Common myeloid progenitor, CD34-positive (primary cell): ENCODE measurements around the gene ZNF438.
A peak's percentile ranks its signal among the peaks of the same experiment; 100 is the strongest.
"Not testable (repeated sequence)": the region's sequence is repeated elsewhere in the genome, so short reads cannot be mapped to it uniquely, and the experiment has no call there.

Source experiments
- CTCF ChIA-PET: fragments of 350-600 bp; sonication (Branson Sonifier 250); formaldehyde crosslinking; loops from one replicate; lab custom pipeline; 2021; ENCODE audit warnings: antibody characterized with exemption; lab: Charles Lee
- POLR2A ChIA-PET: fragments of 350-600 bp; sonication (Branson Sonifier 250); formaldehyde crosslinking; loops from one replicate; lab custom pipeline; 2021; ENCODE audit warnings: antibody characterized with exemption; lab: Charles Lee
- DNase-seq, 3 donors: peaks; one replicate each; pipeline versions ENCODE4 v3.0.0 to v3.0.0-alpha.2; 2013
- H3K27ac ChIP-seq, 2 experiments: 1 replicate in 1 of 2; 2 replicates in 1 of 2; pipeline ENCODE4 v1.7.0; 2013; ENCODE audit warnings: inconsistent platforms in 2 of 2, low read length in 2 of 2, mild to moderate bottlenecking in 2 of 2, low read depth in 1 of 2, moderate library complexity in 1 of 2; ENCODE audit not compliant: severe bottlenecking in 2 of 2, insufficient read depth in 1 of 2, poor library complexity in 1 of 2
- H3K27me3 ChIP-seq, 5 experiments: replicated peaks in 2 of 5; 1 replicate in 3 of 5; 2 replicates in 2 of 5; pipeline versions ENCODE4 v1.6.1 to v1.7.0; 2013; ENCODE audit warnings: low read length in 4 of 5, mild to moderate bottlenecking in 2 of 5, moderate library complexity in 2 of 5, inconsistent platforms in 1 of 5; ENCODE audit not compliant: insufficient read depth in 5 of 5, control insufficient read depth in 4 of 5
- H3K36me3 ChIP-seq, 4 experiments: 1 replicate in 2 of 4; 2 replicates in 2 of 4; pipeline versions ENCODE4 v1.6.1 to v1.7.0; 2013; ENCODE audit warnings: low read length in 3 of 4, control low read depth in 1 of 4, mild to moderate bottlenecking in 1 of 4; ENCODE audit not compliant: control insufficient read depth in 4 of 4, insufficient read depth in 4 of 4
- H3K4me1 ChIP-seq, 4 experiments: 1 replicate in 3 of 4; 2 replicates in 1 of 4; pipeline versions ENCODE4 v1.6.1 to v1.7.1; 2013; ENCODE audit warnings: low read length in 3 of 4, mild to moderate bottlenecking in 3 of 4, control low read depth in 1 of 4, inconsistent platforms in 1 of 4, moderate library complexity in 1 of 4; ENCODE audit not compliant: control insufficient read depth in 4 of 4, insufficient read depth in 4 of 4; ENCODE audit errors: control extremely low read depth in 1 of 4
- H3K4me3 ChIP-seq, 7 experiments: 1 replicate in 4 of 7; 2 replicates in 3 of 7; pipeline versions ENCODE4 v1.5.1 to v1.7.0; 2013; ENCODE audit warnings: mild to moderate bottlenecking in 7 of 7, low read length in 6 of 7, moderate library complexity in 6 of 7, inconsistent platforms in 2 of 7, low read depth in 2 of 7, control low read depth in 1 of 7; ENCODE audit not compliant: insufficient read depth in 4 of 7, control insufficient read depth in 1 of 7; ENCODE audit errors: extremely low read depth in 1 of 7
- H3K9me3 ChIP-seq, 5 experiments: 1 replicate in 4 of 5; 2 replicates in 1 of 5; pipeline versions ENCODE4 v1.6.1 to v1.7.1; 2013; ENCODE audit warnings: low read length in 4 of 5, mild to moderate bottlenecking in 2 of 5, inconsistent platforms in 1 of 5, low read depth in 1 of 5, moderate library complexity in 1 of 5; ENCODE audit not compliant: control insufficient read depth in 4 of 5, insufficient read depth in 2 of 5; ENCODE audit errors: control extremely low read depth in 1 of 5
- WGBS: methylation state at CpG from one replicate; pipeline ENCODE4 v1.1.5; 2013; ENCODE audit not compliant: insufficient coverage; 5-methylcytosine and 5-hydroxymethylcytosine counted together

The ZNF438 gene

DNA sequence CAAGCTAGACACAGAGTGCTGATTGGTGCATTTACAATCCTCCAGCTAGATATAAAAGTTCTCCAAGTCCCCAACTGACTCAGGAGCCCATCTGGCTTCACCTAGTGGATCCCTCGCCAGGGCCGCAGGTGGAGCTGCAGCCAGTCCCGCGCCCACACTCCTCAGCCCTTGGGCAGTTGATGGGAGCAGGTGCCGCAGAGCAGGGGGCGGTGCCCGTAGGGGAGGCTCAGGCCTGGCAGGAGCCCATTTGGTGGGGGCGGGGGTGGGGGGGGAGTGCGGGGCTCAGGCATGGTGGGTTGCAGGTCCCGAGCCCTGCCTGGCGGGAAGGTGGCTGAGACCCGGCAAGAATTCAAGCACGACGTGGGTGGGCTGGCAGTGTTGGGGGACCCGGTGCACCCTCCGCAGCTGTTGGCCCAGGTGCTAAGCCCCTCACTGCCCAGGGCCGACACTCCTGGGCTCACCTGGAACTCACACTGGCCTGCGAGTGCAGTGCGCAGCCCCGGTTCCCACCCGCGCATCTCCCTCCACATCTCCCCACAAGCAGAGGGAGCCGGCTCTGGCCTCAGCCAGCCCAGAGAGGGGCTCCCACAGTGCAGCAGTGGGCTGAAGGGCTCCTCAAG is 101.7 kb downstream of the ZNF438 start:
- DNase-seq = no peak
- Histone ChIP-seq H3K27me3 (no peaks in the 10 kb centered on the region), H3K36me3 (peaks cover 0 to 2% (median 0%) of the 10 kb centered on the region in 4 experiments), H3K9me3 (peaks cover 0 to 1% (median 0%) of the 10 kb centered on the region in 5 experiments), H3K27ac (no peak overlapping the region), H3K4me1 (peaks cover 0 to 8% (median 4%) of the 10 kb centered on the region in 4 experiments), H3K4me3 (no peak overlapping the region)
- POLR2A ChIA-PET = interaction anchor here (0.6 kb wide), 1 partner anchor 724 kb away, joined by 3 read pairs; no protein-coding TSS in a partner anchor
- 95% methylated on average over 15 of the region's 23 CpGs for WGBS
- CTCF ChIA-PET = interaction anchor here (0.6 kb wide), 1 partner anchor 95 kb away, joined by 5 read pairs; no protein-coding TSS in a partner anchor

DNA sequence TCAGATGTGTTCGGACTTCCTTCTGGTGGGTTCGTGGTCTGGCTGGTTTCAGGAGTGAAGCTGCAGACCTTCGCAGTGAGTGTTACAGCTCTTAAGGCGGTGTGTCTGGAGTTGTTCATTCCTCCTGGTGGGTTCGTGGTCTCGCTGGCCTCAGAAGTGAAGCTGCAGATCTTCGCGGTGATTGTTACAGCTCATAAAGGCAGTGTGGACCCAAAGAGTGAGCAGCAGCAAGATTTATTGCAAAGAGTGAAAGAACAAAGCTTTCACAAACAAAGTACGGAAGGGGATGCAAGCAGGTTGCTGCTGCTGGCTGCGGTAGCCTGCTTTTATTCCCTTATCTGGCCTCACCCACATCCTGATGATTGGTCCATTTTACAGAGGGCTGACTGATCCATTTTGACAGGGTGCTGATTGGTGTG is 102.3 kb downstream of the ZNF438 start:
- H3K27me3 ChIP-seq, H3K27ac ChIP-seq, H3K4me1 ChIP-seq, H3K9me3 ChIP-seq, H3K36me3 ChIP-seq, POLR2A ChIA-PET: not testable (repeated sequence)
- peak; percentile 0 to 64 (median 45) for DNase-seq
- WGBS = 23% methylated on average over 10 of the region's 10 CpGs
- H3K4me3 ChIP-seq = peak overlapping the region in 1 of 7 experiments; percentile 26
- CTCF ChIA-PET = interaction anchor here (0.6 to 1.3 kb wide), 2 partner anchors 95 to 145 kb away, joined by 3 to 5 read pairs; no protein-coding TSS in a partner anchor

DNA sequence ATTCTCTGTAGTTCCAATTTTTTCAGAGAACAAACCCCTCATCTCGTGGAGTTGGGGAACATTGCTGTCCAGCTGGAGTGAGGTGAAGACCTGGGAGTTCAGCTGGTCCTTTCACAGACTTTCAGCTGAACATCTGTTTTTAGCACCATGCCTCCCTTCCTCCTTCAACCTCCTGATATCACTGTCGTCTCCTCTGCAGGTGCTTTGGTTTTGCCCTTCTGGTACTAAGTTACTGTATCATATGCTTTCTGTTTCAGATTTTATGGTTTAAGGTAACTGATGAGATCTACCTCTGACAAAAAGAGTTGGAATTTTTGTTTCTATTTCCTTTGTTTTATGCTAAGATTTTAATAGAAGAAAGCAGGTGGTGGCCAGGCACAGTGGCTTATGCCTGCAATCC is 102.9 kb downstream of the ZNF438 start:
- ChIA-PET CTCF (interaction anchor here (1.3 kb wide), 1 partner anchor 145 kb away, joined by 3 read pairs; no protein-coding TSS in a partner anchor), POLR2A (no interaction called here)

DNA sequence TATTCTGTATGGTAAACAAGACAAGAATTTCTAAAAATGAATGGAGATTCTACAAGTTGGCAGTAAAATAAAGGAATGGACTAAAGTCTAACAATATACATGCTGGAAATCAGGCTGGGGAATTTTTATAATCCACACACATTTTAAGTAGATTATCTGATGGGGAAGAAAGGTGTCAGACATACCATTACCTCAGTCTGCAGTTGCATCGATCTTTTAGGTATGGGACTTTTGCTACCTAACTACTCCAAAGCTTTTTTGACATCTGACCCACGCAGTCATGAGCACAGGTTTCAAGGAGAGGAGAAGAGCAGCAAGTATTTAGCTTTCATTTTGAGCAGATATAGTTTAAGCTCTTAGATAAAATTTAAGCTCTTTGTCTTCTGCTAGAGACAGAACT is 113.0 kb downstream of the ZNF438 start:
- H3K4me3 ChIP-seq = no peak overlapping the region

More for the DNA sequence above, 102.9 kb downstream of the ZNF438 start:
- Histone ChIP-seq H3K27me3 (no peaks in the 10 kb centered on the region), H3K36me3 (peaks cover 0 to 5% (median 2%) of the 10 kb centered on the region in 4 experiments), H3K4me1 (peaks cover 0 to 8% (median 4%) of the 10 kb centered on the region in 4 experiments), H3K9me3 (peaks cover 0 to 9% (median 5%) of the 10 kb centered on the region in 5 experiments), H3K27ac (no peak overlapping the region), H3K4me3 (peak overlapping the region in 1 of 7 experiments; percentile 26)
- WGBS = 100% methylated on average over 1 of the region's 2 CpGs
- peak in 2 of 3 donors; percentile 9 to 18 for DNase-seq

DNA sequence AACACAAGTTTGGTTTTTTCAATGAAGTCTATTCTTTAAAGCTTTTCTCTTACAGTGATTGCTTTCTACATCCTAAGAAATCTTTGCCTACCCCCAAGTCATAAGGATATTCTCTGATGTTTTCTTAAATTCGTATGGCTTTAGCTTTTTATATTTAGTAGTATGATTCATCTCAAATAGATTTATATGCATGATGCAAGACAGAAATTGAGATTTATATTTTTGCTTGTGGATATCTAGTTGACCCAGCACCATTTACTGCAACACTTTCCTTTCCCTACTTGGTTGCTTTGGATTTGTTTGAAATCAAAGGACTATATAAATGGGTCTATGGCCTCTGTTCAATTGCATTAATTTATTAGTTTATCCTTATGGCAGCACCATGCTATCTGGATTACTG is 113.9 kb downstream of the ZNF438 start:
- Histone ChIP-seq H3K4me3 (no peak overlapping the region), H3K27ac (no peak overlapping the region), H3K27me3 (no peaks in the 10 kb centered on the region), H3K4me1 (no peaks in the 10 kb centered on the region), H3K9me3 (no peaks in the 10 kb centered on the region), H3K36me3 (no peaks in the 10 kb centered on the region)
- ChIA-PET CTCF (no interaction called here), POLR2A (no interaction called here)
- DNase-seq = no peak
- no CpG with 5 or more reads among the region's 1 CpG for WGBS

More for the DNA sequence above, 113.0 kb downstream of the ZNF438 start:
- no peak for DNase-seq
- Histone ChIP-seq H3K4me1 (no peaks in the 10 kb centered on the region), H3K9me3 (peaks cover 0 to 4% (median 0%) of the 10 kb centered on the region in 5 experiments), H3K36me3 (no peaks in the 10 kb centered on the region), H3K27ac (no peak overlapping the region), H3K27me3 (no peaks in the 10 kb centered on the region)
- 100% methylated on average over 2 of the region's 2 CpGs for WGBS
- CTCF ChIA-PET = no interaction called here
- POLR2A ChIA-PET = no interaction called here

DNA sequence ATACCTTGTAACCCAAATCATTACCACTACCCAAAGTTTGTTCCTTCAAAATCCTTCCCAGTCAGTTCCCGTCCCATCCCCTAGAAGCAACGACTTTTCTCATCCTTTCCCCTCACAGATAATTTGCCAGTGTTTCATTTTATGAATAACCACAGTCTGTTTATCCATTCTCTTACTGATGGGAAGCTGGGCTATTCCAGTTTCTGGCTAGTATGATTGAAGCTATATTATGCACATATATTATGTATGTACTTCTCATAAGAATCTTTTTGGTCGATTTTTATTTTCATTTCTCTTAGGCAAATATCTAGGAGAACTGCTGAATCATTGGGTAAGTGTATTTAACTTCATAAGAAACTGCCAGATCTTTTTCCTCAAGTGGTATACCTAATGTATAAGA is 114.6 kb downstream of the ZNF438 start:
- Histone ChIP-seq H3K4me1 (no peaks in the 10 kb centered on the region), H3K27ac (no peak overlapping the region), H3K36me3 (no peaks in the 10 kb centered on the region), H3K4me3 (no peak overlapping the region), H3K9me3 (no peaks in the 10 kb centered on the region), H3K27me3 (no peaks in the 10 kb centered on the region)
- ChIA-PET POLR2A (no interaction called here), CTCF (no interaction called here)
- DNase-seq = no peak
- WGBS = 100% methylated on average over 2 of the region's 3 CpGs

DNA sequence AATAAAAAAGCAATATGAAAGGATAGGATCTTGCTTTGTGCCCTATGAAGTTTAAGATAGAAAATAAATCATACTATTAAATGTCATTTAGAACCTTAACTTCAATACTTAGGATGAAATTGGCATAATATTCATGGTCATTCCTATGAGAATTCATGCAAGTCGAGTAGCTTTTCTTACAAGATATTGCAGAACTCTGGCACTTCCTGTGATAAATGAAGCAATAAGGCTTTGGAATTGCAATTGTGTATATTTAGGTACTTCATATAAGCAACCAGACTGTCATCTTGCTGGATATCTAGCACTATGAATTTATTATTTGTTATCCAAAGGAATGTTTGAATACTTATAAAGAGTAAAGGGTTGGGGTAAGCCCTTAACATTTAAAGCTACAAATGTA is 116.5 kb downstream of the ZNF438 start:
- Histone ChIP-seq H3K9me3 (no peaks in the 10 kb centered on the region), H3K27ac (no peak overlapping the region), H3K27me3 (no peaks in the 10 kb centered on the region), H3K4me3 (no peak overlapping the region), H3K36me3 (no peaks in the 10 kb centered on the region), H3K4me1 (no peaks in the 10 kb centered on the region)
- POLR2A ChIA-PET = no interaction called here
- CTCF ChIA-PET = no interaction called here
- no peak for DNase-seq
- WGBS = no CpG with 5 or more reads among the region's 1 CpG
